Testis (tissue), 2 donors: ENCODE data around the gene YJU2.

ENCODE experiments used
- POLR2A ChIP-seq: fragments of 450-650 bp; IDR thresholded peaks from one replicate; pipeline ENCODE4 v1.6.1; 2017; ENCODE audit warnings: antibody characterized with exemption, mild to moderate bottlenecking, moderate library complexity
- TF ChIP-seq, protein P1 (sequence below), 3 experiments: fragments of 450-650 bp in 2 of 3; fragments of 200-600 bp in 1 of 3; sonication (generic) in 1 of 3; IDR thresholded peaks; one replicate each; pipeline ENCODE4 v1.5.1; 2016 to 2019; ENCODE audit warnings: antibody characterized with exemption in 3 of 3, mild to moderate bottlenecking in 2 of 3, moderate library complexity in 1 of 3

DNA sequence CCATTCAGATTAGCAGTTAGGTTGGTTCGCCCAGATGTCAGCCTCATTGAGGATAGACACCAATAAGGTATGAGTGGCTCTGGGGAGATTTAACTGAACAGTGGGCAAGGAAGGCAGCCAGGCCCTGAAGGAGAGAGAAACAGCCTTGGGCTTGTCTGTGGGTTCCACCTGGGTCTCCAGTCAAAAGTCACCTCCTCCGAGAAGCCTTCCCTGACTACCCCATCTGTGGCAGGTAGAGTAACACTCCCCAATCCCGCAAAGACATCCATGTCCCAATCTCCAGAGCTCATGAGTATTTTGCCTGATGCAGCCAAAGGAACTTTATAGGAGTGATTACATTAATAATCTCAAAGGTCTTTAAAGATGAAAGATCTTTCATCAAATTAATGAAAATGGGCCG, 8.0 kb upstream of the YJU2 start:
- TF ChIP-seq, protein P1, sequence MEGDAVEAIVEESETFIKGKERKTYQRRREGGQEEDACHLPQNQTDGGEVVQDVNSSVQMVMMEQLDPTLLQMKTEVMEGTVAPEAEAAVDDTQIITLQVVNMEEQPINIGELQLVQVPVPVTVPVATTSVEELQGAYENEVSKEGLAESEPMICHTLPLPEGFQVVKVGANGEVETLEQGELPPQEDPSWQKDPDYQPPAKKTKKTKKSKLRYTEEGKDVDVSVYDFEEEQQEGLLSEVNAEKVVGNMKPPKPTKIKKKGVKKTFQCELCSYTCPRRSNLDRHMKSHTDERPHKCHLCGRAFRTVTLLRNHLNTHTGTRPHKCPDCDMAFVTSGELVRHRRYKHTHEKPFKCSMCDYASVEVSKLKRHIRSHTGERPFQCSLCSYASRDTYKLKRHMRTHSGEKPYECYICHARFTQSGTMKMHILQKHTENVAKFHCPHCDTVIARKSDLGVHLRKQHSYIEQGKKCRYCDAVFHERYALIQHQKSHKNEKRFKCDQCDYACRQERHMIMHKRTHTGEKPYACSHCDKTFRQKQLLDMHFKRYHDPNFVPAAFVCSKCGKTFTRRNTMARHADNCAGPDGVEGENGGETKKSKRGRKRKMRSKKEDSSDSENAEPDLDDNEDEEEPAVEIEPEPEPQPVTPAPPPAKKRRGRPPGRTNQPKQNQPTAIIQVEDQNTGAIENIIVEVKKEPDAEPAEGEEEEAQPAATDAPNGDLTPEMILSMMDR (IDR thresholded peaks at IDR 0.05) = no peak
- TF ChIP-seq POLR2A = no peak
